CD4-positive, alpha-beta T cell treated with Interleukin-6 at 100 ng/mL for 8 hours (primary cell): ENCODE results near the gene CD52.

Experiments
- DNase-seq: peaks from one replicate; pipeline ENCODE4 v3.0.0-alpha.2; 2020; ENCODE audit warnings: mixed read lengths, low spot score

CD52 gene

DNA sequence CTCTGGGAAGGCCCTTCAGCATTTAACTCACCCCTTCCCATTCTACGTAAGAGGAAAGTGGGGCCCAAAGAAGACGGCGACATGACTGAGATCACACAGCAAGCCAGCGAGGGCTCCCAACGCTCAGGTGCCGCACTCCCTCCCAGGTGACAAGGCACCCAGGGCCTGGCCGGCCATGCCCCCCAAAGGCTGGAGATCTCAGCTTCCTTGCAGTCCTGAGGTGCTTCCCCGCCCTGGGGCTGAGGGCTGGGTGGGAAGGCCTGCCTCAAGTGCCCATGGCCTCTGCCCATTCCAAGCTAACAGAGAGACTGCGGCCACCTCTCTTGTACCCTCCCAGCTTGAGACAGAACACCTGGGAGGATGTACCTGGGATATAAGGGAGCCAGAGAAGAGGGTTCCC, 37.2 kb downstream of the CD52 start:
- DNase-seq = no peak

DNA sequence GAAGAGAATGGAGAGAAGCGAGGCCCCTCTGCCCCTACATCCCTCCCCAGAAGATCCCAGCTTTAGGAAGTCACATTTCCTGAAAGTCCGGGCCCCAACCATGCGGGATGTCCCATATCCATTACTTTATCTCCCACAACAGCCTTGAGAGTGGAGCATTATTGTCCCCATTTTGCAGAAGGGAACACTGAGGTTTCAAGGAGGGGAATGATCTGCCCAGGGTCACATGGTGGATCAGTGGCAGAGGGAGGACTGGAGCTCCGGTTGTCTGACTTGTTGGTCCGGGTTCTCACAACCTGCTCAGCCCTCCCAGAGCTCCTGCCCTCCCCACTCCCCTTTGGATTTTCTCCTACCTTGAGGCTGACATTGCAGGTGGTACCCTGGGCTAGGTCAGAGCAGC, 38.3 kb downstream of the CD52 start:
- DNase-seq = no peak

DNA sequence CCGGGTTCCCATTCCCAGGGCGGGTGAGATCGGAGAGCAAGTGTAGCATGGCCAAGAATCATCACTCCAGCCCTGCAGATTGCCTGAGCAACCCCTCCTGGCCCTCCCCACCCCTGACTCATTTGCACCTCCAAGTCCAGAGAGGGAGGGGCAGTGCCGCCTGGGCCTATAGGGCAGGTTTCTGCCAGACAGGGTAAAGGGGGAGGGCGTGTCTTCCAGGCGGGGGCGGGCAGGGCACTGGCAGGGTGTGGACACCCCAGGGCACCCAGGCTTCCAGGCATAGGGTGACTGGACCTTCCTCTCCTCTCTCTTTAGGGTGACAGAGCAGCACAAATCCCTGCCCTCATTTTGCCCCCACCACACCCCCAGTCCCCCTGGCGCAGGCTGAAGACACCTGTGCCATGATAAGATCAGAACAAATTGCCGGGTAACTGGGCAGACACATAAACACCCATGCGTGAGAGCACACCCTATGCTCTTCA, 39.4 kb downstream of the CD52 start:
- no peak for DNase-seq

DNA sequence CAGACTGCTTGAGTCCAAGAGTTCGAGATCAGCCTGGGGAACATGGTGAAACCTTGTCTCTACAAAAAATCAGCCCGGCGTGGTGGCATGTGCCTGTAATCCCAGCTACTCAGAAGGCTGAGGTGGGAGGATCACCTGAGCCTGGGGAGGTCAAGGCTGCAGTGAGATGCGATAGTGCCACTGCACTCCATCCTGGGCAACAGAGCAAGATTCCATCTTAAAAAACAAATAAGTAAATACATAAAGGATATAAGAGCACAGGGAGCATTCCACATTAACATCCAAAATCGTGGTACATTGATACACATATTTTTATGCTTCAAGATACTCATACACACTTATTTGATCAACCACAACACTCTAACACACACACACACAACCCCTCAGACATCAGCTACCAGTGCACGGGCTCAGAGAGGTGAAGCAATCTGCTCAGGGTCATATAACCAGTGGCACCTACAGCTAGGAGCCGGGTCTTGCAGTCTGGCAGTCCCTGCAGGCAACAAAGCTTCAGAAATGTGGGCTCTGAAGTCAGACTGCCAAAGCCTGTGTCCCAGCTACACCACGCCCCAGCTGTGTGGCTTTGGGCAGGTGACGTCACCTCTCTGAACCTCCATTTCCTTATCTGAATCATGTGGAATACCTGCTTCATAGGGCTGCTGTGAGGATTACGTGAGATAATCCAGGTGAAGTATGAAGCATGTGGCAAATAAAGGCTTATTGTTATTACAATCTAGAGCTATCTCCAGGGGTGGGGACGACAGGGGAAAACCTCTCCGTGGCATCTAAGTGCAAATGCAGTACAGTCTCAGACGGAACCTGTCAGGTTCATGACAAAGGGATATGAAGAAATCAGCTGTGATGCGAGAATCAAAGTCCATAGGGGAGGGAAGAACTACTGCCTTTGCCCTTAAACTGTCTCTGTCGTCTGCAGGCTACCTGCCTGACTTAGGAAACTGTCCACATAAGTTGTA, 40.9 kb downstream of the CD52 start:
- peak; percentile 78 for DNase-seq

DNA sequence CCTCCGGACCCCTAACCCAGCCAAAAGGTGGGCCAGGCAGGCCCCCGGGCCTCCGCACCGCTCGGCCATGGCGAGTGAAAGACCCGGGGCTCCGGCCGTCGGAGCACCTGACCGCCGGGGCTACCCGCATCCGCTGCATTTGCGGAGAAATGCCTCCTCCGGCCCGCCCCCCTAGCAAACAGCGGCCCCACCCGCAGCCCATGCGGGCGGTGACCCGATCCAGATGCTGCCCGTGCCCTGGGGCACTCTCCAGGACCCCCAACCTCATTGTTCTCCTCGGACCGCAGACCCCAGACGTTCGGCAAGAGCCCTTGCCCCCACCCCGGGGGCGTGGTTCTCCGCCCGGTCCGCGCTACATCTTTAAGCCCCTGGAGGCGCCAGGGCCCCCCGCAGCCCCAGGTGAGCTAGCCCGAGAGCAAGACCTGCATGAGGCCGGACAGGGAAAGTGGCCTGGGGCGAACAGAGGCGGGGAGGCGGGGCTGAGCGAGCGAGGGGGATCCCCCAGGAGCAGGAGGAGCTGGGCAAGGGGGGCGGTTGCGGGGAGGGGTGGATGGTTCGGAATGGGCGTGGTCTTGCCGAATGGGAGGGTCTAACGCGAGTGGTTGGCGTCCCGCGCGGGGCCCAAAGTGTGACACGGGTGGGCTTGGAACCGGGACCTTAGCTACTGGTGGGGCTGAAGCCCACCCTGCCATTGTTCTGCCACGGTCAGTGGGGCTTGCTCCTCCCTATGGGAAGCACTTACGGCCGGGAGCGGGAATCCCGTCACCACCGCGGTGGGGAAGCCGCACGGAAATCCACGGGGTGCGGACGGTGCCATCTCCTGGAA, 42.4 kb downstream of the CD52 start:
- peak; percentile 36 for DNase-seq

DNA sequence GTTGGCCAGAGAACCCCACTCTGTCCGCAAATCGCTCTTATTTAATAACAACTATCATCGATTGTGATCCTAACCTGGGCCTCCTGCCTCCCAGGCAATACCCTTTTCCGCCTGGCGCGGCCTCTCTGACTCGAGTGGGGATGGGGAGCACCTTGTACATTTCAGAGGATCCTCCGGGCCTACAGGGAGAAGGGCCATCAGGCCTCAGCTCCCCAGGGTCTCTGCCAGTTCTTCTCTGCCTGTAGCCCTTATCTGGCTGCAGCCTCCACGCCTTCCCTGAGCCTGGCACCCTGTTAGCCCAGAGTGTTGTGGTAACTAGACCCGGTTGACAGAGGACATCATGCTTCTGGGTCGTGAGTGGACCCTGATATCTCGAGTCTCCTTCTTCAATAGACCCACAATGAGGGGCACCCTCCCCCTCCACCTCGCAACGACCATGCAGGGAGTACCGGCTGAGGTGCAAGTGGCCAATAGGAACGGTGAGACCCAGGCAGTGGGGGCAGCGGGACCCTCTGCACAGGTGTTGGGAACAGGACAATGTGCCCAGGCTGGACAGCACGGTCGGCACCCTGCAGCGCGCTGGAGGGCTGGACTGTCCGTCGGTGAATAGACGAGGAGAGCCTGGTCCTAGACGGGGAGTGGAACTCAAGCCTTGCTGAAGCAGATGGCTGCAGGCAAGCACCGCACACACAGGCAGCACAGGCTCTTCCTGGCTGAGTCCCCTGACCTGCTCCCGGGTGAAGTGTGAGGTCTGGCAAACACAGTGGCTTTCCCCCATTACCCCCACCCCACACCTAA, 43.2 kb downstream of the CD52 start:
- DNase-seq = no peak

DNA sequence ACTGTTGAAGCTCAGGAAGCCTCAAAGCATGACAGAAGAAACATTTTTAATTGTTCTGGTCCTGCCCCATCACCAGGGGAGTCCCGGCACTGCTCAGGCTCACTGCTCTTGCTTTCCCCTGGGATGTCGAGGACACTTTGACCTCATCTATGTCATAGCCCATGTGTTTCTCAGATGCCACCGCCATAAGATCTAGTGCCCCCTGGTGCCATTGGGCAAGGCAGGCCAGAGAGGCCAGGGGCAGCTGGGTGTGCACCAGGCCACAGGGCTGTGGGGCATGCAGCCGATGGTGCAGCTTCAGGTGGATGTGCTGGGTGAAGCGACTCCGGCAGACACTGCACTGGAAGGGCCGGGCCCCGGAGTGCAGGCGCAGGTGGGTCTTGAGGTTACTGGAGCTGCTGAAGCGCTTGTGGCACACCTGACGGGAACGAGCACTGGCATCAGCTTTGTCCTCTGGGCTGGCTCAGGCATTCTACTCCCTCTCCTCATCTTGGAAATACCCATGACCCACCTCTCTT, 43.9 kb downstream of the CD52 start:
- DNase-seq = no peak

DNA sequence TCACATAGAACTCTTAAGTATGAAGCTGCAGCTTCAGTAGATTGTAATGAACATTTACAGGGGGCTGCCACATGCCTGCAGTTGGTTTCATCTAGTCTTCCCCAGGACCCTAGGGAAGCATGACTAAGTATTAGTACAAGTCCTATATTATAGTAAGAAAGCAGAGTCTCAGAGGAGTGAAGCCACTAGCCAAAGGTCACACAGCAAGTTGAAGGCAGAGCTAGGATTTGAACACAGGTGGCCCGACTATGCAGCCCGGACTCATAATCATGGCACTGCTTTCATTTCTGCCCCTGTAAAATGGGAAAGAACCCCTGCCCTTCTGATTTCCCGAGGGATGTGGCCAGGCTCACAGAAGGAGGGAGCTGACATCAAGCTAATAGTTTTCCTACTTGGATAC, 44.6 kb downstream of the CD52 start:
- no peak for DNase-seq

DNA sequence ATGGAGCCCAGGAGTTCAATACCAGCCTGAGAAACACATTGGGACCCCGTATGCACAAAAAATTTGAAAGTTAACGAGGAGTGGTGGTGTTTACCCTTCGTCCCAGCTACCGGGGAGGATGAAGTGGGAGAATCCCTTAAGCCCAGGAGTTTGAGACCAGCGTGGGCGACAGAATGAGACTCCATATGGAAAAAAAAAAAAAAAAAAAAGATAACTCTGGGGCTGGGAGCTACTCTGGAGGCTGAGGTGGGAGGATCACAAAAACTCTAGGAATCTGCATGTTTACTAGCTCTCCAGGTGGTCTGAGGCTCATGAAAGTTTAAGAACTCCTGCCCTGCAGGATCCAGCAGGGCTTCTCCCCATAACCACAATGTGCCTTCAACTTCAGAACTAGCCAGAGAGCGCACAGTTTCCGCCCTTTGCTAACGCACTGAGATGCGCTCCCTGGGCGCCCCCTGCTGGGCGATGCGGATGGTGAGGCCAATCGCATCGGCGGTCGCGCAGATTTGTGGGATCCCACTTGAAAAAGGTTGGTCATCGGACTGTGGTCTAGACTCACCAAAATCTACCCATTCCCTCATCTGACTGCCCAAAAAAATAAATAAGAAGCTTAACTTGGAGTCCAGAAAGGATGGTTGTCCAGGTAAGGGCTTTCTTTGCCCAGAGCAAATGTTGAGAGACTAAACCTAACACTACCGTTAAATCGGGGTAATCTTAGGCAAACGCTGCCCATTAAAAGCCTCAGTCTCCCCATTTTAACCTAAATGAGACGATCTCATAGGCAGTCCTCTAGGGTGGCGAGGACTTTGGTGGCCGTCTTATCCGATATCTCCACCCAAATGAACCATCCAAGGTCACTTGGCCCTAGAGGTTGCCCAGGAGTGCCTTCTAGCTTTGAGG, 46.0 kb downstream of the CD52 start:
- peak; percentile 86 for DNase-seq

DNA sequence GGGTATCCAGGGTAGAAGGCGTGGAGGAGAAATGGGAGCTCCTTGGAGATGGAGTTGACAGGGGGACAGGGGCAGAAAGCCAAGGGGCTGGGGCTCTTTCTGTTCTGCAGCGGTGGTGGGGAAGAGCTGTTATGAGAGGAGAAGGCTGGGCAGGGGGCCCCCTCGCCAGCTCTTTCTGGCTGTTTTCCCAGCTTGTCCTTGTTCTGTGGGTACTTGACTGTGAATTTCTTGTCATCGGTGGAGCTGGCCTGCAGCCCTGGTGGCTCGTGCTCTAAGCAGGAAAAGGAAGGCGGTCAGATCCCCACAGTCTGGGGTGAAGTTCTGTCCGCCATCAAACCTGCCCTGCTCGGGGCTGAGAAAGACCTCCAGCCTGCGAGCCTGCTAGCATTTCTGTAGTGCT, 47.2 kb downstream of the CD52 start:
- DNase-seq = no peak

DNA sequence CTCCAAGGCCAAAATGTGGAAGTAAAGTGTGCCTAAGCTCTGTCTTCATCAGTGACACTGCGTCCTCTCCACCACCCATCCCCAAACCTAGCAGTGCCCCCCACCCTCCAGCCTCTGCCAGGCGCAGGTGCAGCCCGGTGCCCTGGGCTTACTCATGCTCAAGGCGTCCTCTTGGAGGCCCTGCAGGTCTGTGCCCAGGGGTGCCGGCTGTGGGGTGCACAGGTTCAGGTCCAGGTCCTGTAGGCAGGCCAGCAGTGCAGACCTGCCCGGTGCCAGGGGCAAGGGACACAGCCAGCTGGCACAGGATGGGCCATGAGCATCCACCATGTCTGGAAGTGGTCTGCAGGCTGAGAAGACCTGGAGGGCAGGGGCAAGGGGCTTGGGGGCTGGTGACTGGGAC, 49.7 kb downstream of the CD52 start:
- no peak for DNase-seq

DNA sequence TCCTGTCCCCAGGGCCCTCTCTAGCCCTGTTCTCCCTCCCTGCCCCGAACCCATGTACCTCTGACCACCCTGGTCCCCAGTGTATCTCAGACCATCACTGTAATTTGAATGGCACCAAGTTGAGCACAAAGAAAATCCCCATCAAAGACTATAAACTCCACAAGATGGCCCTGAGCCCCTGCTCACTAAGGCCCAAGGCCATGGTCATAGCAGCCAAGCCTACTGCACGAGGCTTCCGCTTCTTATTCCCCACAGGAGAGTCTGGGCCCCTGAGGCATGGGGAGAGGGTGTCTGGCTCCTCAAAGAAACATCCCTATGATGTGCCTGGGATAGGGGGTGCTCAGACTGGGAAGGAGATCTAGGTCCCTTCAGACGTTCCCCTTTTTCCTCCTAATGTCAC, 50.2 kb downstream of the CD52 start:
- no peak for DNase-seq

DNA sequence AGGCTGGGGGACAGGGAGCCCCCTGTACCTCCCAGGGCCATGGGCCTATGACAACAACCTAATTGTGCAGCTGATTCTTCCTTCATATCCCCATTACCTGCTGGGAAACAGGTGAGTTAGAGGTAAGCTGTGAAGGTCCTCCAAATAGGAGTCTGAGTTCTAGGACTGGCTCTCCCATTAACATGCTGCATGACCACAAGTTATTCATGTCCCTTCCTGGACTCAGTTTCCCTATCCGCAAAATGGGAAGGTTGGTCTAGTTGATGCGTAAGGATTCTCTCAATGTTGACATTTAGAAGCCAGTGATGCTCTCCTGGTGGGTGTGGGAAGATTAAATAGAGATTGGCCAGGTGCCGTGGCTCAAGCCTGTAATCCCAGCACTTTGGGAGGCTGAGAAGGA, 50.7 kb downstream of the CD52 start:
- DNase-seq = no peak
